Panc1 (cell line): ENCODE measurements around the gene SCD5. TPM values are rescaled to one million over a fixed set of nuclear protein-coding genes. Genes with fewer than 3 reads are reported as not detected.

ENCODE experiments used
- ATAC-seq: fragments of 200-7000 bp; cut with Tn5 transposase; 2 replicates; pipeline ENCODE4 v1.9.1; 2020; ENCODE audit warnings: mild to moderate bottlenecking, moderate library complexity
- BruUV-seq: library from RNA; stranded (reverse); fragments of 400-500 nt; replicated peaks from 2 replicates; lab custom pipeline; 2021; lab: Mats Ljungman, UMichigan
- CTCF ChIA-PET: fragments of 300-600 bp; sonication (Branson Sonifier 250); formaldehyde crosslinking; loops from one replicate; lab custom pipeline; 2022; ENCODE audit warnings: antibody characterized with exemption; lab: Charles Lee
- POLR2A ChIA-PET: fragments of 300-600 bp; sonication (Branson Sonifier 250); formaldehyde crosslinking; loops from one replicate; lab custom pipeline; 2022; ENCODE audit warnings: antibody characterized with exemption; lab: Charles Lee
- DNase-seq: peaks from one replicate; pipeline ENCODE4 v3.0.0-alpha.2; 2010; ENCODE audit warnings: low read depth, low spot score
- H3K27ac ChIP-seq: 2 replicates; pipeline ENCODE4 v1.5.1; 2011; ENCODE audit warnings: mild to moderate bottlenecking, low read length, inconsistent platforms
- H3K27me3 ChIP-seq: fragments of 200-500 bp; sonication (Bioruptor generic); 2 replicates; pipeline ENCODE4 v1.6.0; 2014; ENCODE audit warnings: low read length, inconsistent platforms; ENCODE audit not compliant: control insufficient read depth, insufficient read depth
- H3K36me3 ChIP-seq: fragments of 200-500 bp; sonication (Bioruptor generic); 2 replicates; pipeline ENCODE4 v1.5.1; 2014; ENCODE audit warnings: inconsistent platforms, mild to moderate bottlenecking, low read length, moderate library complexity; ENCODE audit not compliant: control insufficient read depth, insufficient read depth
- H3K4me1 ChIP-seq: 2 replicates; pipeline ENCODE4 v1.5.1; 2011; ENCODE audit warnings: inconsistent platforms, mild to moderate bottlenecking, low read length, moderate library complexity; ENCODE audit not compliant: control insufficient read depth, insufficient read depth
- H3K4me3 ChIP-seq, 2 experiments: 2 replicates each; pipeline ENCODE4 v1.5.1; 2011 to 2012; ENCODE audit warnings: low read depth in 2 of 2, low read length in 2 of 2, mild to moderate bottlenecking in 2 of 2, inconsistent platforms in 1 of 2, moderate library complexity in 1 of 2
- H3K9me3 ChIP-seq: fragments of 200-500 bp; sonication (Bioruptor generic); 2 replicates; pipeline ENCODE4 v1.5.1; 2014; ENCODE audit warnings: low read depth, mild to moderate bottlenecking, inconsistent platforms, low read length, moderate library complexity; ENCODE audit not compliant: control insufficient read depth, insufficient read depth
- CTCF ChIP-seq: fragments of 450-650 bp; IDR thresholded peaks from 2 replicates; pipeline ENCODE4 v1.5.1; 2017; ENCODE audit warnings: mild to moderate bottlenecking
- POLR2AphosphoS5 ChIP-seq: IDR thresholded peaks from 2 replicates; pipeline ENCODE4 v1.6.1; 2012; ENCODE audit warnings: mild to moderate bottlenecking, low read depth, low read length, moderate library complexity
- SIN3A ChIP-seq: IDR thresholded peaks from 2 replicates; pipeline ENCODE4 v1.6.1; 2012; ENCODE audit warnings: low read depth, mild to moderate bottlenecking, low read length, moderate library complexity, borderline replicate concordance; ENCODE audit not compliant: insufficient read depth
- TCF7L2 ChIP-seq: IDR thresholded peaks from 2 replicates; pipeline ENCODE4 v1.6.1; 2011; ENCODE audit warnings: mild to moderate bottlenecking, low read depth, low read length, inconsistent platforms
- in situ Hi-C: cut with HindIII; loops from 2 replicates; pipeline ENCODE4 v1.10.0; 2016; ENCODE audit warnings: low sequenced_read_pairs, low pct_unique_long_range_greater_than_20kb
- intact Hi-C: fragments of 100-400 bp; cut with micrococcal nuclease; formaldehyde crosslinking; loops from one replicate; pipeline ENCODE4 v1.10.0; 2022; ENCODE audit not compliant: unreplicated experiment
- total RNA-seq: library from RNA; stranded (reverse); gene quantifications from one replicate; pipeline ENCODE4 v1.2.1, GENCODE V29; 2021; ENCODE audit not compliant: unreplicated experiment
- TF ChIP-seq, protein P1 (sequence below), 2 experiments: IDR thresholded peaks; 2 replicates each; pipeline ENCODE4 v1.6.1; 2011 to 2012; ENCODE audit warnings: low read depth in 2 of 2, control low read depth in 1 of 2, low read length in 1 of 2, mild to moderate bottlenecking in 1 of 2, moderate library complexity in 1 of 2; ENCODE audit not compliant: insufficient read depth in 1 of 2

Gene SCD5
- total RNA-seq, 1 experiment from 2014 or later, result 2.0 TPM

DNA sequence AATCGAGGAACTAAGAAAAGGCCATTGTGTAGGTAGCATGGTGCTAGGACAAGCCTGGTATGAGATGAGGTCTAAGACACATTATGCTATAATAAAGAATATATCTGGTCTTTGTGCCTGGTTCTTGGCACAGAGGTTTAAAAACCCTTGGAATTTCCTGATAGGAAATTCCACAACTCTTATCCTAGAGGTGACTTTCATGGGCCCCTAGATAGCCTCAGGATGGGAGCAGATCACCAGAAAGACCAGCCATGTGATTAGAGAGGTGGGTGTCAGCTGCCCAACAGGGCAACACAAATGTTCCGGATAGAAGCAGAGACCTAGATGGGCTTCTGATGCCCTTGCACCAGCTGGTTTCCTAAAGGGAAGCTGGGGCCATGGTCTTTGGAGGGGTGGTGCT lies 107.2 kb downstream of the SCD5 start:
- ATAC-seq (no peak), DNase-seq (no peak)
- ChIA-PET CTCF (no interaction called here), POLR2A (no interaction called here)
- Histone ChIP-seq H3K4me1 (no peaks in the 10 kb centered on the region), H3K4me3 (no peak overlapping the region), H3K36me3 (no peaks in the 10 kb centered on the region), H3K9me3 (no peaks in the 10 kb centered on the region), H3K27me3 (no peaks in the 10 kb centered on the region), H3K27ac (no peak overlapping the region)
- no TSS peak for BruUV-seq
- TF ChIP-seq TCF7L2 (no peak), POLR2AphosphoS5 (no peak)
- in situ Hi-C loops (no loop called here), intact Hi-C loops (no loop called here)

- ChIA-PET POLR2A (no interaction called here), CTCF (no interaction called here)
- BruUV-seq, result no TSS peak
- in situ Hi-C loops, result no loop called here
- H3K9me3 ChIP-seq, result no peaks in the 10 kb centered on the region
- no peak overlapping the region for H3K27ac ChIP-seq
- ATAC-seq (no peak), DNase-seq (no peak)
- no peak overlapping the region for H3K4me3 ChIP-seq
- intact Hi-C loops, result no loop called here
- H3K27me3 ChIP-seq, result no peaks in the 10 kb centered on the region
- no peaks in the 10 kb centered on the region for H3K36me3 ChIP-seq
- no peaks in the 10 kb centered on the region for H3K4me1 ChIP-seq
- no peak for TF ChIP-seq TCF7L2
- TF ChIP-seq, protein P1, sequence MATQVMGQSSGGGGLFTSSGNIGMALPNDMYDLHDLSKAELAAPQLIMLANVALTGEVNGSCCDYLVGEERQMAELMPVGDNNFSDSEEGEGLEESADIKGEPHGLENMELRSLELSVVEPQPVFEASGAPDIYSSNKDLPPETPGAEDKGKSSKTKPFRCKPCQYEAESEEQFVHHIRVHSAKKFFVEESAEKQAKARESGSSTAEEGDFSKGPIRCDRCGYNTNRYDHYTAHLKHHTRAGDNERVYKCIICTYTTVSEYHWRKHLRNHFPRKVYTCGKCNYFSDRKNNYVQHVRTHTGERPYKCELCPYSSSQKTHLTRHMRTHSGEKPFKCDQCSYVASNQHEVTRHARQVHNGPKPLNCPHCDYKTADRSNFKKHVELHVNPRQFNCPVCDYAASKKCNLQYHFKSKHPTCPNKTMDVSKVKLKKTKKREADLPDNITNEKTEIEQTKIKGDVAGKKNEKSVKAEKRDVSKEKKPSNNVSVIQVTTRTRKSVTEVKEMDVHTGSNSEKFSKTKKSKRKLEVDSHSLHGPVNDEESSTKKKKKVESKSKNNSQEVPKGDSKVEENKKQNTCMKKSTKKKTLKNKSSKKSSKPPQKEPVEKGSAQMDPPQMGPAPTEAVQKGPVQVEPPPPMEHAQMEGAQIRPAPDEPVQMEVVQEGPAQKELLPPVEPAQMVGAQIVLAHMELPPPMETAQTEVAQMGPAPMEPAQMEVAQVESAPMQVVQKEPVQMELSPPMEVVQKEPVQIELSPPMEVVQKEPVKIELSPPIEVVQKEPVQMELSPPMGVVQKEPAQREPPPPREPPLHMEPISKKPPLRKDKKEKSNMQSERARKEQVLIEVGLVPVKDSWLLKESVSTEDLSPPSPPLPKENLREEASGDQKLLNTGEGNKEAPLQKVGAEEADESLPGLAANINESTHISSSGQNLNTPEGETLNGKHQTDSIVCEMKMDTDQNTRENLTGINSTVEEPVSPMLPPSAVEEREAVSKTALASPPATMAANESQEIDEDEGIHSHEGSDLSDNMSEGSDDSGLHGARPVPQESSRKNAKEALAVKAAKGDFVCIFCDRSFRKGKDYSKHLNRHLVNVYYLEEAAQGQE (IDR thresholded peaks at IDR 0.05; ENCODE audit: insufficient read depth in 1 of 2, low read depth in 2 of 2, low read length in 1 of 2), result no peak
- TF ChIP-seq CTCF, result no peak
- no peak for TF ChIP-seq POLR2AphosphoS5
- TF ChIP-seq SIN3A, result no peak
Observed at GRCh38 chr4:82688091-82688795, 110.4 kb downstream of the SCD5 start.

DNA sequence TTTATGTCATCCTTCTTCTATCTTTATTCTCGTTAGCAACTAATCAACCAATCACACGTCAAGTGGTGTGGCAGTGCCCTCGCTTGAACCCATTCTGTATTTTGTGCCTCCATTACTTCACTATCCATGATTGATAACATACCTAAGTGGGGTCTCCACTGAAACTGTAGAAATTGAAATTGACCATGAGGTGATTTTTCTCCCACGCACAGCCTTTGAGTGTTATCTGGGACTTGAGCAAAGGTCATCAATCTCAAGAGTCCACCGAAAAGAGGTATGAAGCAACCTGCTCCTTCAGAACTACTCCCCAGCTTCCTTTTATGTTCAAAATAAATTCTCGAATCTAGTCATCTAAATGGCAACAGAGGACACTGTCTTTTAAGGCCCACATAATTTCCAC lies 111.1 kb downstream of the SCD5 start:
- ChIA-PET CTCF (no interaction called here), POLR2A (no interaction called here)
- ATAC-seq (no peak), DNase-seq (no peak)
- Histone ChIP-seq H3K36me3 (no peaks in the 10 kb centered on the region), H3K4me1 (no peaks in the 10 kb centered on the region), H3K27ac (no peak overlapping the region), H3K4me3 (no peak overlapping the region), H3K27me3 (no peaks in the 10 kb centered on the region), H3K9me3 (no peaks in the 10 kb centered on the region)
- in situ Hi-C loops, result no loop called here
- intact Hi-C loops, result no loop called here
- no TSS peak for BruUV-seq
- TF ChIP-seq SIN3A, result no peak
